OCI-LY7 (cell line): Measurements from ENCODE around the gene MYO18A. TPM values are rescaled to one million over a fixed set of nuclear protein-coding genes. Genes with fewer than 3 reads are reported as not detected.

Experiments used
- BruUV-seq: library from RNA; stranded (reverse); fragments of 400-500 nt; replicated peaks from 2 replicates; lab custom pipeline; 2021; lab: Mats Ljungman, UMichigan
- CTCF ChIA-PET: fragments of 300-600 bp; sonication (Branson Sonifier 250); formaldehyde crosslinking; loops from one replicate; lab custom pipeline; 2022; ENCODE audit warnings: antibody characterized with exemption; ENCODE audit not compliant: unreplicated experiment; lab: Charles Lee
- POLR2A ChIA-PET: fragments of 300-600 bp; sonication (Branson Sonifier 250); formaldehyde crosslinking; loops from one replicate; lab custom pipeline; 2022; ENCODE audit warnings: antibody characterized with exemption; lab: Charles Lee
- DNase-seq: peaks from one replicate; pipeline ENCODE4 v3.0.0-alpha.2; 2015; ENCODE audit warnings: low spot score
- H2AFZ ChIP-seq: fragments of 200-600 bp; sonication (generic), shearing (Covaris generic); 2 replicates; pipeline ENCODE4 v1.6.1; 2014; ENCODE audit warnings: mild to moderate bottlenecking, antibody characterized with exemption, low read length, moderate library complexity
- H3K27ac ChIP-seq: fragments of 200-600 bp; sonication (generic); 2 replicates; pipeline ENCODE4 v1.5.1; 2014; ENCODE audit warnings: mixed run types, low read depth, mild to moderate bottlenecking, moderate library complexity, low read length, inconsistent platforms; ENCODE audit not compliant: poor library complexity, severe bottlenecking
- H3K36me3 ChIP-seq: fragments of 200-600 bp; sonication (generic); 2 replicates; pipeline ENCODE4 v1.6.1; 2014; ENCODE audit warnings: mild to moderate bottlenecking, antibody characterized with exemption, low read length, moderate library complexity, mixed read lengths; ENCODE audit not compliant: insufficient read depth
- H3K4me1 ChIP-seq: fragments of 200-600 bp; sonication (generic); 2 replicates; pipeline ENCODE4 v1.5.1; 2014; ENCODE audit warnings: mild to moderate bottlenecking, low read length; ENCODE audit not compliant: insufficient read depth, poor library complexity, severe bottlenecking
- H3K4me2 ChIP-seq: fragments of 200-600 bp; sonication (generic); 2 replicates; pipeline ENCODE4 v1.6.1; 2014; ENCODE audit warnings: mild to moderate bottlenecking, low read length
- H3K4me3 ChIP-seq: fragments of 200-600 bp; sonication (generic); 2 replicates; pipeline ENCODE4 v1.5.1; 2014; ENCODE audit warnings: mild to moderate bottlenecking, low read depth, low read length; ENCODE audit not compliant: poor library complexity, severe bottlenecking
- H3K79me2 ChIP-seq: fragments of 200-600 bp; sonication (generic); 2 replicates; pipeline ENCODE4 v1.6.1; 2016; ENCODE audit warnings: low read depth, mild to moderate bottlenecking, low read length, moderate library complexity, mixed read lengths; ENCODE audit not compliant: insufficient read depth
- H3K9me2 ChIP-seq: fragments of 200-600 bp; sonication (generic); 2 replicates; pipeline ENCODE4 v1.6.1; 2016; ENCODE audit warnings: mild to moderate bottlenecking, low read length, mixed read lengths; ENCODE audit not compliant: insufficient read depth
- H3K9me3 ChIP-seq: fragments of 200-600 bp; sonication (generic); 2 replicates; pipeline ENCODE4 v1.6.1; 2014; ENCODE audit warnings: mild to moderate bottlenecking, mixed run types, low read length, mixed read lengths
- H4K20me1 ChIP-seq: fragments of 200-600 bp; sonication (generic); 2 replicates; pipeline ENCODE4 v1.6.1; 2014; ENCODE audit warnings: mild to moderate bottlenecking, antibody characterized with exemption, low read length, moderate library complexity, mixed read lengths; ENCODE audit not compliant: insufficient read depth
- EZH2phosphoT487 ChIP-seq: fragments of 200-600 bp; sonication (generic); IDR thresholded peaks from 2 replicates; pipeline ENCODE4 v1.6.1; 2018; ENCODE audit warnings: low read depth, borderline replicate concordance, mild to moderate bottlenecking, mixed run types, antibody characterized with exemption, low read length, moderate library complexity, mixed read lengths
- intact Hi-C: fragments of 100-400 bp; cut with micrococcal nuclease; formaldehyde crosslinking; loops from one replicate; pipeline ENCODE4 v1.10.0; 2022; ENCODE audit not compliant: unreplicated experiment
- total RNA-seq, 2 experiments: library from RNA; depleted of rRNA in 1 of 2; stranded (reverse); fragments of >200 nt in 1 of 2; shearing (Covaris generic) in 1 of 2; gene quantifications; 2 replicates each; pipeline ENCODE4 v1.2.3, GENCODE V29; 2014 to 2022
- TF ChIP-seq, protein P1 (sequence below): fragments of 200-600 bp; sonication (generic); conservative IDR thresholded peaks from 2 replicates; pipeline ENCODE4 v1.5.1; 2014; ENCODE audit warnings: mild to moderate bottlenecking, antibody characterized with exemption, low read length, moderate library complexity, mixed read lengths

The MYO18A gene
- total RNA-seq, 2 experiments from 2014 or later: 124 to 128 TPM

DNA sequence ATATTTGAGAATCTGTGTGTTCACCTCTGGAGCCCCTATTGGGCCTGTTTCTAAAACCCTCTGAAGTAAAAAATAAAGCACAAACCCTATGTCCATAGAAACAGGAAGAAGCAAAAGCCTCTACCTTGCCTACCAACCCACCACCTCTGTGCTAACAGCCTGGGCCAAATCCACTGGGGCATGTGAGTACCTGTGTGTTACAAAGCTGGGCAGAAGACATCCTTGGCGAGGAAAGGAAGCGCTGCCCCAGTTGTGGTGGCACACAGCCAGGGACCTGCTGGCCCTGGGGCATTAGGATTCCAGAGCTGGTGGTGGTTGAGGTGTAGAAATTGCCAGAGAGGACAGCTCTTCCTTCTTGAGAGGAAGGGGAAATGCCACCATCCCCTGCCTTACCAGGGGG is 30.0 kb downstream of the MYO18A start:
- Histone ChIP-seq H3K79me2 (no peaks in the 10 kb centered on the region), H3K36me3 (no peaks in the 10 kb centered on the region), H2AFZ (peak overlapping the region; percentile 60; the same call in 1 of the 2 replicates), H3K9me2 (no peaks in the 10 kb centered on the region), H3K9me3 (no peaks in the 10 kb centered on the region), H3K27ac (peak overlapping the region; percentile 46), H4K20me1 (no peaks in the 10 kb centered on the region), H3K4me2 (peak overlapping the region; percentile 75), H3K4me1 (peaks cover 39% of the 10 kb centered on the region), H3K4me3 (no peak overlapping the region)
- TF ChIP-seq, protein P1, sequence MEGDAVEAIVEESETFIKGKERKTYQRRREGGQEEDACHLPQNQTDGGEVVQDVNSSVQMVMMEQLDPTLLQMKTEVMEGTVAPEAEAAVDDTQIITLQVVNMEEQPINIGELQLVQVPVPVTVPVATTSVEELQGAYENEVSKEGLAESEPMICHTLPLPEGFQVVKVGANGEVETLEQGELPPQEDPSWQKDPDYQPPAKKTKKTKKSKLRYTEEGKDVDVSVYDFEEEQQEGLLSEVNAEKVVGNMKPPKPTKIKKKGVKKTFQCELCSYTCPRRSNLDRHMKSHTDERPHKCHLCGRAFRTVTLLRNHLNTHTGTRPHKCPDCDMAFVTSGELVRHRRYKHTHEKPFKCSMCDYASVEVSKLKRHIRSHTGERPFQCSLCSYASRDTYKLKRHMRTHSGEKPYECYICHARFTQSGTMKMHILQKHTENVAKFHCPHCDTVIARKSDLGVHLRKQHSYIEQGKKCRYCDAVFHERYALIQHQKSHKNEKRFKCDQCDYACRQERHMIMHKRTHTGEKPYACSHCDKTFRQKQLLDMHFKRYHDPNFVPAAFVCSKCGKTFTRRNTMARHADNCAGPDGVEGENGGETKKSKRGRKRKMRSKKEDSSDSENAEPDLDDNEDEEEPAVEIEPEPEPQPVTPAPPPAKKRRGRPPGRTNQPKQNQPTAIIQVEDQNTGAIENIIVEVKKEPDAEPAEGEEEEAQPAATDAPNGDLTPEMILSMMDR: no peak
- TF ChIP-seq EZH2phosphoT487: no peak
- POLR2A ChIA-PET: interaction anchor here (0.6 to 2.9 kb wide), 7 partner anchors 10 to 629 kb away, joined by 3 to 8 read pairs (median 3); no protein-coding TSS in a partner anchor
- BruUV-seq: no TSS peak
- CTCF ChIA-PET: interaction anchor here (1.0 to 2.1 kb wide), 2 partner anchors 26 to 30 kb away, joined by 3 to 11 read pairs; partner anchors contain the start of gene MYO18A
- peak; percentile 22 for DNase-seq
- intact Hi-C loops: no loop called here

DNA sequence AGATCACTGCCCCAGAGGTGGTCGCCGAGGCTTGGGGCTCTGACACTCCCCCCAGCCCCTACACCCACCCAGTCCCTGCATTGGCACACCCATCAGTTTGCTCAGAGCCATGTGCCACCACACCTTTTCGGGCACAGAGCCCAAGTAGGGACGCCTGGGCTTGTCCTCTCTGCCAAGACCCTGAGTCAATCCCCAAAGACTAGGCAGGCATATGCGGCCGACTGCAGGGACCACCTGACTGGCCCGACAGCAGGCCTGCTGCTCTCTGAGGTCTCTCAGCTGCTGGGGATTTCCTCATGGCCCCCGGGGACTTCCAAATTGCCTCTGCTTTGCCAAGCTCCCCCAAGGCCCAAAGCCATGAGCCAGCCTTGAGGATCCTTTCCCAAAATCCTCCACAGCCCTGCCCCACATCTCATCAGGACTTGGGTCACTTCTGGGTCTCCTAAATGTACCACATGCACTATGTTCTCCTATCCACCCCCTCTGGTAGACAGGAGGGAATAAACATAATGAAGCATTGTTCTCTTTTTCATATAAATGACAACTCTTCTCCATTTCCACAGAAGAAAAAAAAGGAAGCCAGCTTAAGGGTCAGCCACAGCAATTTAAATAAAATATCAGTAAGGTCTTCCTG is 30.6 kb downstream of the MYO18A start:
- BruUV-seq: no TSS peak
- peak; percentile 47 for DNase-seq

More for the DNA sequence above, 30.6 kb downstream of the MYO18A start:
- H3K4me3 ChIP-seq: peak overlapping the region; percentile 58
- no peaks in the 10 kb centered on the region for H3K9me3 ChIP-seq
- TF ChIP-seq, protein P1: no peak
- no peak for TF ChIP-seq EZH2phosphoT487
- H3K79me2 ChIP-seq: no peaks in the 10 kb centered on the region
- peak overlapping the region; percentile 46 for H3K27ac ChIP-seq
- no peaks in the 10 kb centered on the region for H3K9me2 ChIP-seq
- peak overlapping the region; percentile 75 for H3K4me2 ChIP-seq
- no peaks in the 10 kb centered on the region for H4K20me1 ChIP-seq
- H3K4me1 ChIP-seq: peaks cover 42% of the 10 kb centered on the region
- POLR2A ChIA-PET: interaction anchor here (0.6 to 2.9 kb wide), 9 partner anchors 9 to 438 kb away, joined by 3 to 8 read pairs (median 5); partner anchors contain the start of gene MYO18A
- H2AFZ ChIP-seq: peak overlapping the region; percentile 60; the same call in 1 of the 2 replicates
- CTCF ChIA-PET: interaction anchor here (0.6 to 2.5 kb wide), 12 partner anchors 9 to 430 kb away, joined by 3 to 23 read pairs (median 4); partner anchors contain the start of gene MYO18A
- no peaks in the 10 kb centered on the region for H3K36me3 ChIP-seq
- intact Hi-C loops: loop anchor here (1.0 to 10.0 kb wide), 6 partner anchors 27 to 415 kb away; partner anchors contain the start of genes ABHD15, MYO18A and TP53I13
